ENCODE measurements around the gene RHOD. TPM values are rescaled to one million over a fixed set of nuclear protein-coding genes. Genes with fewer than 3 reads are reported as not detected.

Gene RHOD
- polyA plus RNA-seq, 1 experiment, result 12.9 TPM

GRCh38 chr11:67062526-67063373 lies 6.1 kb downstream of the RHOD start:
- Histone ChIP-seq H3K27ac (ENCODE audit: low read depth, low read length) (no peak overlapping the region), H3K27me3 (ENCODE audit: control insufficient read depth, insufficient read depth, low read length) (no peaks in the 10 kb centered on the region), H3K4me3 (ENCODE audit: low read depth, low read length) (no peak overlapping the region), H3K9me3 (ENCODE audit: control insufficient read depth, insufficient read depth, low read length) (no peaks in the 10 kb centered on the region)
- CTCF ChIA-PET, result interaction anchor here (0.6 to 1.4 kb wide), 2 partner anchors 18 to 1037 kb away, joined by 4 to 9 read pairs; no protein-coding TSS in a partner anchor
- TF ChIP-seq, protein P1, sequence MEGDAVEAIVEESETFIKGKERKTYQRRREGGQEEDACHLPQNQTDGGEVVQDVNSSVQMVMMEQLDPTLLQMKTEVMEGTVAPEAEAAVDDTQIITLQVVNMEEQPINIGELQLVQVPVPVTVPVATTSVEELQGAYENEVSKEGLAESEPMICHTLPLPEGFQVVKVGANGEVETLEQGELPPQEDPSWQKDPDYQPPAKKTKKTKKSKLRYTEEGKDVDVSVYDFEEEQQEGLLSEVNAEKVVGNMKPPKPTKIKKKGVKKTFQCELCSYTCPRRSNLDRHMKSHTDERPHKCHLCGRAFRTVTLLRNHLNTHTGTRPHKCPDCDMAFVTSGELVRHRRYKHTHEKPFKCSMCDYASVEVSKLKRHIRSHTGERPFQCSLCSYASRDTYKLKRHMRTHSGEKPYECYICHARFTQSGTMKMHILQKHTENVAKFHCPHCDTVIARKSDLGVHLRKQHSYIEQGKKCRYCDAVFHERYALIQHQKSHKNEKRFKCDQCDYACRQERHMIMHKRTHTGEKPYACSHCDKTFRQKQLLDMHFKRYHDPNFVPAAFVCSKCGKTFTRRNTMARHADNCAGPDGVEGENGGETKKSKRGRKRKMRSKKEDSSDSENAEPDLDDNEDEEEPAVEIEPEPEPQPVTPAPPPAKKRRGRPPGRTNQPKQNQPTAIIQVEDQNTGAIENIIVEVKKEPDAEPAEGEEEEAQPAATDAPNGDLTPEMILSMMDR (IDR thresholded peaks at IDR 0.05; ENCODE audit: low read depth, low read length), result no peak
- POLR2A ChIA-PET, result no interaction called here
- DNase-seq (ENCODE audit: low read depth, low spot score), result no peak

GRCh38 chr11:67066333-67066709 lies 9.7 kb downstream of the RHOD start:
- no peaks in the 10 kb centered on the region for H3K27me3 ChIP-seq (ENCODE audit: control insufficient read depth, insufficient read depth, low read length)
- H3K27ac ChIP-seq (ENCODE audit: low read depth, low read length), result no peak overlapping the region
- ChIA-PET POLR2A (no interaction called here), CTCF (no interaction called here)
- DNase-seq (ENCODE audit: low read depth, low spot score), result no peak
- TF ChIP-seq, protein P1 (IDR thresholded peaks at IDR 0.05; ENCODE audit: low read depth, low read length), result no peak
- H3K4me3 ChIP-seq (ENCODE audit: low read depth, low read length), result no peak overlapping the region
- no peaks in the 10 kb centered on the region; the same call in 1 of the 2 replicates for H3K9me3 ChIP-seq (ENCODE audit: control insufficient read depth, insufficient read depth, low read length)

- CTCF ChIA-PET, result interaction anchor here (0.6 to 2.4 kb wide), 4 partner anchors 17 to 998 kb away, joined by 3 to 5 read pairs (median 4); no protein-coding TSS in a partner anchor
- Histone ChIP-seq H3K27me3 (ENCODE audit: control insufficient read depth, insufficient read depth, low read length) (no peaks in the 10 kb centered on the region), H3K9me3 (ENCODE audit: control insufficient read depth, insufficient read depth, low read length) (no peaks in the 10 kb centered on the region; the same call in 1 of the 2 replicates), H3K4me3 (ENCODE audit: low read depth, low read length) (no peak overlapping the region), H3K27ac (ENCODE audit: low read depth, low read length) (no peak overlapping the region)
- DNase-seq (ENCODE audit: low read depth, low spot score), result no peak
- TF ChIP-seq, protein P1 (IDR thresholded peaks at IDR 0.05; ENCODE audit: low read depth, low read length), result peak; percentile 82
- POLR2A ChIA-PET, result no interaction called here
Measured at GRCh38 chr11:67071420-67072284, 15.0 kb downstream of the RHOD start.

GRCh38 chr11:67072295-67072694 lies 15.6 kb downstream of the RHOD start:
- DNase-seq (ENCODE audit: low read depth, low spot score), result no peak
- TF ChIP-seq, protein P1 (IDR thresholded peaks at IDR 0.05; ENCODE audit: low read depth, low read length), result no peak
- Histone ChIP-seq H3K4me3 (ENCODE audit: low read depth, low read length) (no peak overlapping the region), H3K9me3 (ENCODE audit: control insufficient read depth, insufficient read depth, low read length) (no peaks in the 10 kb centered on the region; the same call in 1 of the 2 replicates), H3K27me3 (ENCODE audit: control insufficient read depth, insufficient read depth, low read length) (no peaks in the 10 kb centered on the region), H3K27ac (ENCODE audit: low read depth, low read length) (no peak overlapping the region)
- ChIA-PET POLR2A (no interaction called here), CTCF (interaction anchor here (0.6 to 2.4 kb wide), 5 partner anchors 17 to 999 kb away, joined by 3 to 5 read pairs (median 4); no protein-coding TSS in a partner anchor)

All from AG04450 (cell line).